GM08714 (cell line): ENCODE data around the gene SLC49A3.

Source experiments
- H3K4me3 ChIP-seq: fragments of 200-500 bp; sonication (Bioruptor generic); 2 replicates; pipeline ENCODE4 v1.5.1; 2014; ENCODE audit warnings: mild to moderate bottlenecking, low read length, inconsistent platforms
- ZNF274 ChIP-seq: IDR thresholded peaks from 2 replicates; pipeline ENCODE4 v1.6.1; 2012; ENCODE audit warnings: mild to moderate bottlenecking, low read depth, low read length

SLC49A3 gene

DNA sequence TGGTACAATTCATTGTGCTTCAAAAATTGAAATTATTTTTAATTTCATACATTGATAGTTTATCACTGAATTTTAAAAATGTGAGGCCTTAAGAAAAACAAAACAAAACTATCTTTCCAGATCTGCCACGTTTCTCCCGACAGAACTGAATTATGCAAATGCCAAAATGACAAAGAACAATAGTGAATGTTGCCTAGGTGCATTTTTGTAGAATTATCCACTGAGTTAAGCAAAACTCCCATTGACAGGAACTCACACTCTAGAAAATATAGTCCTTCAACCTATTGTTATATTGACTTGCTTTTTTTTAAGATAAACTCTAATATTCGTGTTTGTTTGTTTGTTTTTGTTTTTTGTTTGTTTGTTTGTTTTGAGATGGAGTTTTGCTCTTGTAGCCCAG, 23.1 kb upstream of the SLC49A3 start:
- no peak overlapping the region for H3K4me3 ChIP-seq
- TF ChIP-seq ZNF274 = no peak

GRCh38 chr4:710916-711315, 22.0 kb upstream of the SLC49A3 start:
- no peak overlapping the region for H3K4me3 ChIP-seq
- no peak for TF ChIP-seq ZNF274

DNA sequence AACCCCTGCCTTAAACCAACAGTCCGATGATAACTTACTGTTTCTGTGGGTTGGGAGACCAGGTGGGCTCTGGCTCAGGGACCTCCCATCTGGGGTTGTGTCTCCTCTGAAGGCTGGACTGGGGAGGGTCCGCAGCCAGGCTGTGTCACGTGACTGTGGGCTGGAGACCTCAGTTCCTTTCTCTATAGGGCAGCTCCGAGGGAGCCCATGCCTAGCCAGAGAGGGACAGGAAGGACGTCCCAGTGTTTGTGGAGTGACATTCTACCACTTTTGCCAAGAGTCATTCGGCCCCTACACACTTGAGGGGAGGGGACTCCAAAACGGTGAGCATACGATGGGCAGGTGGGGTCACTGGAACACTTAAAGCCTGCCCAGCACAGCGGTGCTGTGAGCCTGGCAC, 21.2 kb upstream of the SLC49A3 start:
- no peak for TF ChIP-seq ZNF274
- H3K4me3 ChIP-seq = no peak overlapping the region

- no peak for TF ChIP-seq ZNF274
- H3K4me3 ChIP-seq = no peak overlapping the region
Observed at GRCh38 chr4:709348-709747, 20.4 kb upstream of the SLC49A3 start.

- no peak overlapping the region for H3K4me3 ChIP-seq
- TF ChIP-seq ZNF274 = no peak
Observed at GRCh38 chr4:708631-708933, 19.6 kb upstream of the SLC49A3 start.

- no peak for TF ChIP-seq ZNF274
- no peak overlapping the region for H3K4me3 ChIP-seq
Observed at GRCh38 chr4:707929-708630, 19.1 kb upstream of the SLC49A3 start.

DNA sequence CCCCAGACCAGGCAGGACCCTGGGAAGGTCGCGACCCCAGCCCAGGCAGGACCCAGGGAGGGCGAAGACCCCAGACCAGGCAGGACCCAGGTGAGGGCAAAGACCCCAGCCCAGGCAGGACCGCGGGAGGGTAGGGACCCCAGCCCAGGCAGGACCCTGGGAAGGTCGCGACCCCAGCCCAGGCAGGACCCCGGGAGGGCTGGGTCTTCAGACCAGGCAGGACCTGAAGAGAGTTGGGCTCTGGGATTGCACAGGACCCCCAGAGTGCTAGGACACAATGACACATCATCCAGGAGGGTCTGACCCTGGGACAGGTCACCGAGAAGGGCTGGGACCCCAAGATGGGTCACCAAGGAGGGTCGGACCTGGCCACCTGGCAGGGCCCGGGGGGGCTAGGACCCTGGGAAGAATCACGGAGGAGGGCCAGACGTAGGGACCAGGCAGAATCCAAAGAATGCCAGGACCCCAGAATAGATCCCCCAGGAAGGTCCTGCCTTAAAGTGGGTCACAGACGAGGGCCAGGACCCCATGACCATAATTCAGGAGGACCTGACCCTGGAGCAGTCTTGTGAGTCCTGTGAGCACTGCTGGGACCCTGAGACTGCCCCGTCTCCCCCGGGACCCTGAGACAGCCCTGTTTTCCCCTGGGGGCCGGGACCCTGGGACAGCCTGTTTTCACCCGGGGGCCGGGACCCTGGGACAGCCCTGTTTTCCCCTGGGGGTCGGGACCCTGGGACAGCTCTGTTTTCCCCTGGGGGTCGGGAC, 18.1 kb upstream of the SLC49A3 start:
- H3K4me3 ChIP-seq = peak overlapping the region; percentile 72; the same call in 1 of the 2 replicates
- TF ChIP-seq ZNF274 = no peak

GRCh38 chr4:706083-706633, 17.2 kb upstream of the SLC49A3 start:
- peak overlapping the region; percentile 72 for H3K4me3 ChIP-seq

GRCh38 chr4:705278-706082, 16.5 kb upstream of the SLC49A3 start, which contains the start of gene PCGF3:
Gene PCGF3 (plus strand): TSS chr4:705832. CDS start chr4:733681, 27,849 bp downstream.
- no peak for TF ChIP-seq ZNF274
- H3K4me3 ChIP-seq = peak within 1 kb of the TSS; percentile 72

DNA sequence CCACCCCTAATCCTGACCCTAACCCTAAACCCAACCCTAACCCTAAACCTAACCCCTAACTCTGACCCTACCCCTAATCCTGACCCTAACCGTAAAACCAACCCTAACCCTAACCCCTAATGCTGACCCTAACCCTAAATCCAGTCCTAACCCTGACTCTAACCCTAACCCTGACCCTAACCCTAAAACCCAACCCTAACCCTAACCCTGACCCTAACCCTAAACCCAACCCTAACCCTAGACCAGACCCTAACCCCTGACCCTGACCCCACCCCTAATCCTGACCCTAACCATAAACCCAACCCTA, 16.0 kb upstream of the SLC49A3 start:
- no peak overlapping the region; the same call in 1 of the 2 replicates for H3K4me3 ChIP-seq
- no peak for TF ChIP-seq ZNF274

GRCh38 chr4:704198-704891, 15.4 kb upstream of the SLC49A3 start:
- no peak for TF ChIP-seq ZNF274
- H3K4me3 ChIP-seq = no peak overlapping the region

GRCh38 chr4:703336-704197, 14.6 kb upstream of the SLC49A3 start:
- no peak for TF ChIP-seq ZNF274
- no peak overlapping the region for H3K4me3 ChIP-seq

DNA sequence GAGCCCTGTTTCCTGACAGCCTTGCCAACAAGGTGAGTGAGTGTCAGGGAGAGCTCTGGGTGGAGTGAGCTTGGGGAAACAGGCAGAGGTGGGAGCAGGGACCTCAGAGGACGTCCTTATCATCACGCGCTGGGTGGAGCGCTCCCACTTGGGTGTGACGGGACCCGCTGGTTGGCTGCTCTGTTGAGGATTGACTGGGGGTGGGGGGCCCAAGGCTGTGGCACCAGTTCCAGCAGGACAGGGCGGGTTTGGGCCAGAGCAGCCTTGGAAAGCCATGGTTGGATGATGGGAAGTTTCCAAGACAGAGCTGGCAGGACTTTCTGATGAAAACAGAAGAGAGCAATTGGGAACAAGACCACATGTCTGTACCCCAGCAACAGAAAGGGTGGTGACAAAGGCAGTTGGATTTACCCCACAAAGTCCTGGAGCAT, 13.7 kb upstream of the SLC49A3 start:
- no peak for TF ChIP-seq ZNF274
- H3K4me3 ChIP-seq = no peak overlapping the region
